G401 (cell line): ENCODE measurements around the gene OR52B6. TPM values are rescaled to one million over a fixed set of nuclear protein-coding genes. Genes with fewer than 3 reads are reported as not detected.
"Not testable (repeated sequence)": the region's sequence is repeated elsewhere in the genome, so short reads cannot be mapped to it uniquely, and the experiment has no call there.

ENCODE experiments used
- DNase-seq: peaks from one replicate; pipeline ENCODE4 v3.0.0-alpha.2; 2015; ENCODE audit warnings: low spot score
- in situ Hi-C: cut with HindIII; loops from 2 replicates; pipeline ENCODE4 v1.10.0; 2016; ENCODE audit warnings: low sequenced_read_pairs, mixed read lengths
- total RNA-seq: library from RNA; depleted of rRNA; stranded (reverse); fragments of >200 nt; shearing (Covaris generic); gene quantifications from 2 replicates; pipeline ENCODE4 v1.2.3, GENCODE V29; 2014

The OR52B6 gene
- total RNA-seq, 1 experiment from 2014 or later, result not detected

GRCh38 chr11:5591613-5592012 lies 10.9 kb downstream of the OR52B6 start:
- in situ Hi-C loops, result no loop called here
- no peak for DNase-seq

DNA sequence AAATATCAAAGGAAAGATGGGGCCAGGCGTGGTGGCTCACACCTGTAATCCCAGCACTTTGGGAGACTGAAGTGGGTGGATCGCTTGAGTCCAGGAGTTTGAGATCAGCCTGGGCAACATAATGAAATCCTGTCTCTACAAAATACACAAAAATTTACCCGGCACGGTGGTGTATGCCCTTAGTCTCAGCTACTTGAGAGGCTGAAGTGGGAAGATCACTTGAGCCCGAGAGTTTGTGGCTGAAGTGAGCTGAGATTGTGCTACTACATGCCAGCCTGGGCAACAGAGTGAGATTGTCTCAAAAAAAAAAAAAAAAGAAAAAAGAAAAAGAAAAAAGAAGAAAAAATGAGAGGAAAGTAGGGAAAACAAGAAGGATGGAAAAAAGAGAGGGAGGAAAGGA lies 11.9 kb downstream of the OR52B6 start:
- in situ Hi-C loops, result no loop called here

DNA sequence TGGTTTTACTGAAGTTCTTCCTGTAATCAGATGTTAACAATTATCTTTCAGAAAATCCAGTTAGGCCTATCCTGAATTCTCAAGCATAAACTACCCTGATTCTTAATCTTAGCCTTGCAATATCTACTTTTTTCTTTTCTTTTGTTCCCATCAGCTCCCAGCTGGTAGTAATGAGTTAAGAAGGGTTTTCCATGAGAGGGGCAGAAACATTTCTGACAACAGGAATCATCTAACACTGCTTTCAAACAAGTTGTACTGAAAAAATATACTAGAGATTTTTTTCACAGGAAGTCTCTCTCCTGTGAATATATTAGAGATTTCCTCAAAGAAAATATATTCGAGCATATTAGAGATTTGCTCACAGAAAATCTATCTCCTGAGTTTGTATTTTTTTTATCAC lies 12.5 kb downstream of the OR52B6 start:
- in situ Hi-C loops, result no loop called here

More for the DNA sequence above, 11.9 kb downstream of the OR52B6 start:
- DNase-seq, result no peak

DNA sequence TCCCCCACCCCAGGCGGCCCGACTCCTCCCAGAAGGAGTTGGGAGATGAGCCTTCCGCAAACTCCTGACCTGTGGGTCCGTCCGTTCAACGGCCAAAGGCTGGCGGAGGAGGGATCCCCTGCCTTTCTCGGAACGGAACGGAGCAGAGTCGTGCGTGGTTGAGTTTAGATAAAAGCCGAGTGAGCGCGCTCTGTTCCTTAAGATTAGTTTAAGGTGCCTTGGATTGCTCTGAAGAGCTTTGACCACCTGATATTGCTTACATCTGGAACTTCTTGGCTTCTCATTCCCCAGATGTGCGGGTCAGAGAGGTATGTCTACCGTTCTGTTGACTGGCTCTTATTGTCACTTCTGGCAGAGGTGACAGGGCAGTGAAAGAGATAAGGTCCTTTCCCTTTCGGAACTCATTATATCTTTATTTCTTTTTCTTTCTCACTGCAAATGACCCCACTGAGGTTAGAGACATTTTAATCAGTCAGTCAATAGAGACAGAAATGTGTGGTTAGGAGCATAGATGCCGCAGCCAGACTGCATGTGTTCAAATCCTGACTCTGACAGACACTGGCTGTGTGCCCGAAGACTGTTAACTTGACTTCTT lies 16.0 kb downstream of the OR52B6 start, which contains the start of gene TRIM6:
Gene TRIM6 (plus strand): TSS at position 31 of the 595 bp plus-strand sequence. CDS start 261 bp downstream, at position 292.
- in situ Hi-C loops, result no loop called here
- no peak for DNase-seq

More for the DNA sequence above, 12.5 kb downstream of the OR52B6 start:
- no peak for DNase-seq

- in situ Hi-C loops, result no loop called here
Observed at GRCh38 chr11:5597953-5598352, 17.3 kb downstream of the OR52B6 start.

DNA sequence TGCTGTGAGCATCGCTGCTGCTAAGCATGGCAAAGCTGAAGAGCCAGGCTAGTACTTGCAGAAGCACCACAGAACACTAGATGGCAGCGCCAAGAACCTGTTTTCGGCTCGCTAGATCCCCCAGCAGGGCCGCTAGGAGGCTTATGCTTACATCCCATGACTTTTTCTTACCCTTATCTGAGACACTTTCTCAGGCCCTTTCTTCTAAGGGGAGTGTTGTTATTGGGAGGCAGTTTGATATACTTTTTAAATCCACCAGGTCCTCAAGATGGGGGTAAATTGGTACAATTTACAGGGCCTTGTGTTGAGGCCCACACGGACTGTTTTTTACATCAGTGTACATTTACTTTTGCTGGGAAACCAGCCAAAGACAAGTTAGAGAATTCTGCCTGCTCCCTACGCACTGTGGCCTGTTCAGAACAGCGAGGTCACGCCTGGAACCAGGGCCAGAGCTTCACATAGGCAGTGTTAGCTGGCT lies 19.7 kb downstream of the OR52B6 start:
- in situ Hi-C loops, result no loop called here
- peak; percentile 19 for DNase-seq

More at GRCh38 chr11:5597953-5598352, 17.3 kb downstream of the OR52B6 start:
- peak; percentile 6 for DNase-seq

GRCh38 chr11:5602791-5603190 lies 22.1 kb downstream of the OR52B6 start:
- DNase-seq, in situ Hi-C loops: not testable (repeated sequence)

DNA sequence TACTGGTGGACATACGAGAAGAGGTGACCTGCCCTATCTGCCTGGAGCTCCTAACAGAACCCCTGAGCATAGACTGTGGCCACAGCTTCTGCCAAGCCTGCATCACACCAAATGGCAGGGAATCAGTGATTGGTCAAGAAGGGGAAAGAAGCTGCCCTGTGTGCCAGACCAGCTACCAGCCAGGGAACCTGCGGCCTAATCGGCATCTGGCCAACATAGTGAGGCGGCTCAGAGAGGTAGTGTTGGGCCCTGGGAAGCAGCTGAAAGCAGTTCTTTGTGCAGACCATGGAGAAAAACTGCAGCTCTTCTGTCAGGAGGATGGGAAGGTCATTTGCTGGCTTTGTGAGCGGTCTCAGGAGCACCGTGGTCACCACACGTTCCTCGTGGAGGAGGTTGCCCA lies 22.6 kb downstream of the OR52B6 start:
- in situ Hi-C loops, result no loop called here
- DNase-seq, result peak; percentile 82

DNA sequence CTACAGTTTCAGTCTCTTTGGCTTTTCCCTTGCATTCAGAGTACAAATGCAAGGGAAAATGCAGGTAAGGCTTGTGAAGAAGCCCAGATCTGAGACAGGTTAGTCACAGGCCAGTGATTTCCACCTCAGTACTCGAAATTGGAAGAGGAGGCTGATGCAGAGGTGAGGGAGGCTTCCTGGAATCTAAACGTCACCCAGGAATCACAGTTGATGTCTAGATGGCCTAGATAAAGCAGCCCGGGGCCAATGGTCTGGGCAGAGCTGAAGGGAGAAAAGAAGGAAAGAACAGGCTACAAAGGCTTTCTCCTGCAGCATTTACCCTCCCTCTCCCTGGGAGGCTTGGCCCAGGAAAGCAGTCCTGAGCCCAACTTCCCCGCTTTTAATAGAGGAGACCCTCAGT lies 24.2 kb downstream of the OR52B6 start:
- DNase-seq, result no peak
- in situ Hi-C loops, result no loop called here

DNA sequence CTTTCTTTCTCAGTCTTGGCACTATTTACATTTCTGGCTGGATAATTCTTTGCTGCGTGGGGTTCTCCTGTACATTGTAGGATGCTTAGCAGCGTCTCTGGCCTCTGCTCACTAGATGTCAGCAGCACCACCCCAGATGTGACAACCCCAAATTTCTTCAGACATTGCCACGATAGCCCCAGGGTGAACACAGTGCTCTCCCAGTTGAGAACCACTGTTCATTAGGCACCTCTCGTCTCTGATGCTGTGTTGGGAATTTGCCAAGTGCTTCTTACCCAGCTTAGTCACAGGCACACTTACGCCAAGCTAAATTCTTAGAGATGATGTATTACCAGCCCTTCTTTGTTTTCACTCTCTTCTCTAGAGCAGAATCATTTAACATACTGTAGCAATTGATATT lies 25.2 kb downstream of the OR52B6 start:
- in situ Hi-C loops, result no loop called here
- no peak for DNase-seq

DNA sequence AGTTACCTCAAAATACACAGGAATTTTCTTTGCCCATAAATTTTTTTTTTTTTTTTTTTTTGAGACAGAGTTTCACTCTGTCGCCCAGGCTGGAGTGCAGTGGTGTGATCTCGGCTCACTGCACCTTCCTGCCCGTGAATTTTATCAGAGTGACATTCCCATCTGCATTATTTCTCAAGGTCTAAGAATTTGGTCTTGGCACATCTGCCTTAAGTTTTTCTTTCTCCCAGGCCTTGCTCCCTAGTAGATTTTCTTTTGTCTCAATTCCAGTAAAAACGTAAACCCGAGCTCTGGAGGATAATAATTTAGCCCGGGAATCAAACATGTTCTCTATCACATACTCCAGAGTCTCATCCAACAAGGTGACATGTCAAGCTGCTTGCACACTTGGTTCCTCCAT lies 28.1 kb downstream of the OR52B6 start:
- no peak for DNase-seq
- in situ Hi-C loops, result no loop called here

DNA sequence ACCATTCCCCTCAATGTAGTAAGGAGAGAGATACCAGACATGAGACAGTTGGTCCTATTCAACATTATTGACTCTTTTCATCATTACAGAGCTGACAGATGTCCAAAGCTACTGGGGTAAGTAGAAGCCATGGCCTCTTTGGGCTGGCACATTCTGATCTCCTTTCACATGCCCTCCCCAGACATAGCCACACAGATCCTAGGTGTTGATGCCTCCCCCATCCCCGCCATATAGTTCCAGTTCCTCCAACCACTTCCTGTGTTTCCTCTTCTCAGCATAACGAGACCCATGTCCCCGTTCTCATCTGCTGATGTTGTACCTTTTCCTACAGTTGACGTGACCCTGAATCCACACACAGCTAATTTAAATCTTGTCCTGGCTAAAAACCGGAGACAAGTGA lies 29.8 kb downstream of the OR52B6 start:
- in situ Hi-C loops, result no loop called here

DNA sequence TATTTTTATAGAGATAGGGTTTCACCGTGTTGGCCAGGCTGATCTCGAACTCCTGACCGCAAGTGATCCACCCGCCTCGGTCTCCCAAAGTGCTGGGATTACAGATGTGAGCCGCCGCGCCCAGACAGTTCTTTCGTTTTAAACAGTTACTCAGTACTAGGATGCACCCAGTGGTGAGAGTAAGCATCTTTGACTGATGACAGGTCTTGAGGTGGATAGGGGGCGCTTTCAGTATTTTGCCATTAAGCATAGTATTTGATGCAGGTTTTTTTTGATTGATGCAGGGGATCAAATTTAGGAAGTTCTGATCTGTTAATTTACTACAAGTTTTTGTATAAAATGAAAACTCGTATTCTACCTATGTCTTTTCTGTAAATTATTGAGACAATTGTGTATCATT lies 30.9 kb downstream of the OR52B6 start:
- in situ Hi-C loops, result no loop called here
- DNase-seq, result no peak

More for the DNA sequence above, 29.8 kb downstream of the OR52B6 start:
- DNase-seq, result no peak

GRCh38 chr11:5618807-5619206 lies 38.1 kb downstream of the OR52B6 start:
- in situ Hi-C loops, result no loop called here
- no peak for DNase-seq

DNA sequence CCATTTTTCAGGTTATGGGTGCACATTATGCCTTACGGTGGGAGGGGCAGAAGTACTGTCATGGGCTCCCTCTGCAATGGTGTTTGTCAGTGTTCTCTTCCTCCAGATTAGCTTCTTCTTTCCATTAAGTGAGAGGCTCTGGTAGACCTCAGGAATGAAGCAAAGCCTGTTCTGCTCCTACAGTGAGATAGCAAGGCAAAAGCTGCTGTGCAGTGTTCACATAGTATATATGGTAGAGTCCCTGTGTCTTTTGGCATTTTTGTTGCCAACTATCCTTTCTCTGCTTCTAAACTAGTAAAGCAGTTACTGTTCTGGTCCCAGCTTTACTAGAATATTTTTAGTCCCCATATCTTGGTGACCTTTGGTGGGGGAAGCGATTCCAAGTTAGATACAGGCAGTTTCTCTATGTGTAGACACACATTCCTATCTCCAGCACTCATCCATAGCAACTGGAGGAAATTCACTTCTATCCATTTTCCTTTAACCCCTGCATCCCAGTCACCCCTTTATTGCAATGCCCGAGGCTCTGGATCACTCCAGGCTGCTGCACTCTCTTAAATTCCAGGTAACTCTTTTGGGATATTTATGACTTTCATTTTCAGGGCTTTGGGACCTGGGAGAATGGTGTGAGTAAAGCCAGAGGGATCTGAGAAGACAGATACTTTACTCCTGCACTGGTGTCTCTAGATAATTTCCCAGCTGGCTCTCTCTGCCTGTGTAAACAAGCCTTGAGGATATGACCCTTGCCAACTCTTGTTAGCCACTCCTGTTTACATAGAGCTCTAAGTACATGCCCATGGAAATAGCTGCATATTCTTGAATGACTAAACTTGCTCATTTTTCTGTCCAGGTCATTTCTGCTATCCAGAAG lies 40.2 kb downstream of the OR52B6 start:
- no peak for DNase-seq
- in situ Hi-C loops, result no loop called here

- in situ Hi-C loops, result no loop called here
Observed at GRCh38 chr11:5621580-5621979, 40.9 kb downstream of the OR52B6 start.

GRCh38 chr11:5622802-5623201 lies 42.1 kb downstream of the OR52B6 start:
- DNase-seq, result no peak
- in situ Hi-C loops, result no loop called here

More at GRCh38 chr11:5621580-5621979, 40.9 kb downstream of the OR52B6 start:
- no peak for DNase-seq

- in situ Hi-C loops, result no loop called here
- DNase-seq, result peak; percentile 3
Observed at GRCh38 chr11:5624489-5625279, 44.0 kb downstream of the OR52B6 start, which contains the start of gene TRIM34. TSS of gene TRIM34 (plus strand) at chr11:5625001. CDS start at chr11:5632332, 7,331 bp downstream.

DNA sequence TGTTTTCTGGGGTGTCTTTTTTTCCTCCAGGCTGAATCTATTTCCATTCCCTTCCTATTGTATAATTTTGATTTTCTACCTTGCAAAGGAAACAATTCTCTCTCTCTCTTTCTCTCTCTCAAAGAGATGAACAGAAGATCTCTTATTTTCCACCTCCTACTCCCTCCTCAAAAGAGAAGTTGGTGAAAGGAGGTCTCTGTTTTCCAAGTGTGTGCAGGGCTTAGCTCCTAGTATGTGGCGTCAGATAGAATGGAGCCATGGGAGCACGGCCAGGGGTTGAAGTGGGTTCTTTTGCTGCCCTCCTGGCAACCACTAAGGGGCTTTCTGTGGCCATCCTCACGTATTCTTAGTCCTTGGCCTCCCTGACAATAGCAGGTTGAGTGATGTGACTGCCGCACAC lies 44.6 kb downstream of the OR52B6 start:
- in situ Hi-C loops, result no loop called here
- no peak for DNase-seq
